GM10847 (cell line): ENCODE measurements around the gene ZIC3.

ENCODE experiments used
- POLR2A ChIP-seq: IDR thresholded peaks from 2 replicates; pipeline ENCODE4 v1.6.1; 2011; ENCODE audit not compliant: insufficient read length; ENCODE audit errors: extremely low read depth

The ZIC3 gene

DNA sequence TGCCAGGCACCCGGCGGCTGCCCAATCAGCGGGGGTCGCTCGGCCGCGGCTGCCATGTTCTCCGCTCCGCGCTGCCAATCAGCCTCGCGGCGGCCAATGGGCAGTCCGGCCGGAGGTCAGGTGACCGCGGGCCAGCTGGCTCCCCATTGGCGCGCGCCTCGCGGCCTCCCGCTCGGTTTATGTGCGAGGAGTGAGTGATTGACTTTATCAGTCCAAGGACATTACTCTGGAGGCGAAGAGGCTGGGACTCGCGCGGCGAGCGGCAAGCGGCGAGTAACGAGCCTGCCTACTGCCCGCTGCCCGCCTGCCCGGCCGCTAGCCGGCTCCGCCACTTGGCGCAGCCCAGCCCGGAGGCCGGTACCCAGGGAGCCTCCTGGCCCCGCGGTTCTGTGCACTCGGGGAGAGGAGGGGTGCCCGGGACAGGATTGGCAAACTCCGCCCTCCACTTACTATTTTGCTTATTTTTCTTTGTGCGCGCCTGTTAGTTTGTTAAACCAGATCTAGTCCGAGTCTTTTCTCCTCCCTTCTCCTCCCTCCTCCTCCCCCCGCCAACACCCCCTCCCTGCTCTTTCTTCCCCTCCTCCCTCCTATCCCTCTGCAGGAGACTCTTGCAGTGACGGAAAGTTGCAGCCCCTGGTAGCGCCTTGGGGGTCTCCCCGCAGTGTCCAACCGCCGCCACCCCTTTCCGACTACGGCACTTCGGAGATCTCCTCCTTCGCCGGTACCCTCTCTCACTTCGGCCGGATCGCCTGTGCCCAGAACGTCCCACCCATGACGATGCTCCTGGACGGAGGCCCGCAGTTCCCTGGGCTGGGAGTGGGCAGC, at the start of gene ZIC3:
ZIC3 (plus strand) TSS at position 207 of the 825 bp plus-strand sequence; CDS start at position 772, 565 bp downstream.
- TF ChIP-seq POLR2A: no peak

DNA sequence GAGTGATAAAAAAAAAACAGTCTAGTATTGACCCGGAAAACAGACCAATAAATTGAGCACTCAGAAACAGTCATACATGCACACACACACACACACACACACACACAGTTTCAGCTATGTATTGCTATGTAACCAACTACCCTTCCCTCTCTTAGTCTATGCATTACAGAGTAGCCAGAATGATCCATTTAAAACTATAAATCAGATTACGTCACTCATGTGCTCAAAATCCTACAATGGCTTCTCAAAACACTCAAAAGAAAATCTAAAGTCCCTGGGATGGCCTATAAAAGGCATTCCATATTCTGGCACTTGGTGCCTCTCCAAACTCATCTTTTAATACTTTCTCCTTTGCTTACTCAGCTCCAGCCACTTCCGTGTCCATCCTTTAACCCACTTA, 46.5 kb upstream of the ZIC3 start:
- TF ChIP-seq POLR2A: no peak

DNA sequence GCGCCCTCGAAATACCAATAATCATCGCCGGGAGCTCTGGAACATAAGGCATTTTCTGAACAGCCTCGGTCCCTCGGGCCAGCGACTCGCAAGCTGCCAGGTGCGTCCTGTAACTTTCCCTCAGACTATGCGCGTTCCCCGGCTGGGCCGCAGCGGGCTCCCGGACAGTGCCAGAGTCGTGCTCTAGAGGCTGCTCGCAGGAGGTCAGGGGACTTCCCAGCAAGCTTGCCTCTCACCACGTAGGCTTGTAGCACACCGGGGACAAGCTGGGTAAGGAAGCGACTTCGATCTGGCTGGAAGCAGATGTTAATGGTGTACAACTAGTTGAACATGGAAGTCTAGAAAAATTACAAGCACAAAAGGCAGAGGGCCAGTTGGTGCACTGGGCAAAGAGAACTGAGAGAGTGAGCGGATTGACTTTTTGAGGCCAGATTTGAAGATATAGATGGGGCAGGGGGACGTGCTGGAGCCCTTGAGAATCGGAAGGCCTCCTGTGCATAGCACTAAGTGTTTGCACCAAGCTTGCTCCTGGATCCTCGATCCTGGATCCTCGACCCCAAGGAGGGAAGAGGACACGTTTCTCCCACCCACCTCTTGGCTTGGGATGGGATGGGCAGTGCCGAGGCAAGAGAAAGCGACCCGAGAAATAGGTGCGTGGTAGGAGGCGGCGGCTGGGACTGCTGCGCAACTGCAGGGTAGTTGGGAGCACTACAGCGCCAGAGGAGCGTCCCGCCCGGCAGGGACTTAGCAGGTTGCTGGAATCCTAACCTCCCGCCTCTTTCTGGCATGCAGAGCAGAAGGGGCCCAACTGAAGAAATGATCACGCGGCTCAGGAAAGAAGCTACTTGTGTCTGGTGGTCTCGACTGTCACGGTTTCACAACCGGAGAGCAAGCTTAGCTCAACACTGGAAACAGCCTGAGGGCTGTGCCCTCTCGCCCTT, 19.9 kb upstream of the ZIC3 start:
- no peak for TF ChIP-seq POLR2A

DNA sequence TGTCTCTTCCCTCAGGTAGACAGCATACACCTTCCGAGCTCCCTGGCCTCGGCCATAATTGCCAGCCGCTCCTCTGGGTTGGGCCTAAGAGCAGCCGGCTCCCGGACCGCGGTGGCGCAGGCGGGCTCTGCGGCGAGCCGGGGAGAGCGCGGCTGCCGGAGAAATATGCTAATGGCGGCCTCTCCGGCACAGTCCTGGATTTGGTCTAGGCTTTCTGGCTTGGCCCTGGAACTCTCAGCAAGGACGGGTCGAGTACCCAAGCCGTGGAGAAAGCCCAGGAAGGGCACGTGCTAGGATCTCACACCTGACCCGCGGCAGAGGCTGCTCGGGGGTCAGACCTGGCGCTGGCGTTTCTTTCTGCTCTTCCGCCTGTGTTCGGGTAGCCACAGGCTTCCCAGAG, 18.6 kb upstream of the ZIC3 start:
- TF ChIP-seq POLR2A: no peak

DNA sequence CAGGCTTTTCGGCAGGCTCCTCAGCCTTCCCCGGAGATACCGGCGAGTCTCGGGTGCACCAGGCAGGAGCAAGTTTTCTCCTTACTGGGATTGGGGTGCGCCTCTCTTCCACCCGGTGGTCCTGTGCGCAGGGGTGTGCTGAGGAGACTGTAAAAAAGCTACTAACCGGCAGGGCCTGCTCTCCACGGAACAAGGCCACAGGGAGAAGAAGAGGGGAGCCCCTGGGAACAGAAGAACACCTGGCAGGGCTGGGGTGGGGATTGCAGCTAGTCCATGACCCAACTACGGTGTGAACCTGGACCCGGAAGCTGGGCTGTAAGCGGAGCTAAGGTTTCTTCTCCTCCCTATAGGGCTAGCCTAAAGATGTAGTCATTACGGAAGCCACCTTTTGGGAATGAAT, 17.7 kb upstream of the ZIC3 start:
- no peak for TF ChIP-seq POLR2A

DNA sequence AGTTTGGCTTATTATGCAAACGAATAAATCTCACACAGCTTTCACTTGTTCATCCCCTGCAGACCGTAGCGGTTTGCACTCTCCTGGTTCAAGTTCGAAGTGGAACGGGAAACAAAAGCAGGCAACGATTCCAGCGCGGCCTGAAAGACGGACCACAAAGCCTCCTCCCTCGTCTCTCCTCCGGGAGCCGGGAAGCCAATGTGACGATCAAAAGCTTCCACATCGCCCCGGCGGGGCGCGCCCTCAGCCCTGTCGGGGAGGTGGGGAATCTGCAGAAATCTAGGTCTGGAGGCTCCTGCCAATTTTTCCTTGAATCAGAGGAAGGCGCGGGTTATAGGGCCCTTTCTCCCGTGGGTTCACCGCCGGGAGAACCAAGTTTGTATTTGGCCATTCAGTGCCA, 16.9 kb upstream of the ZIC3 start:
- no peak for TF ChIP-seq POLR2A

DNA sequence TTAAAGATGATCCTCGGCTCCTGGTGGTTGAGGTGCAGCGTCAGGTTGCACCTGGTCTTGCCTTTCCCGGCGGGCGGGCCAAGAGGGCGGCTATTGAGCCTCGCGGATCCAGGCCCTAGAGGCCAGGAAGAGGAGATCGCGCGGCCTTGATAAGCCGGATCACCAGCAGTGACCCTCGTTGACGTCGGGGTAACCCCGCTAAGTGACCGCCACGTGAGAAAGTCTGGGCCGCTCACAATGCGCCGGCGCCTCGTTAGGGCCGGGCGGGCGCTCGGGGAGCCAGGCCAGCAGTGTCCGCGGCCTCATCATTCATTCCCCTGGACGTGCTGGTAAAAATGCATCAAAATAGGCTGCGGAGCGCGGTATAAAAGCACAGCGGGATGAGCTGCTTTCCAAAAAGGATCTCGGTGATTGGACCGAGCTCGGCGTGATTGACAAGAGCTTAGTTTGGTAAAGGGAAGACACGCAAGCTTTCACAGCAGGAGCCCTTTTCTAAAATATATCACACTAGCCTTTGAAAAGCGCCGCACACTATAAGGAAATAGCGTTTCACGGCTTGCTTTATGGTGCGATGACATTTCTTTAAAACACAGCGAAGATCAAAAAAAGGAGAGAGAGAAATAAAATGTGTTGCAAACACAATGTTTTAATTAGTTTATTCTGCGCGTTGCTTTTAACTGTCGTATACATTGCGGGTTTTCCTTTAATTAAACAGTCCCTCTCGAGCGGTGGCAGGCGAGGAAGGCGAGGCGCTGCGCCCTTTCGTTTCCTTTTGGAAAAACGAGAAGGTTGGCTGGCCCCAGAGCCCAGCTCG, 15.9 kb upstream of the ZIC3 start:
- no peak for TF ChIP-seq POLR2A

DNA sequence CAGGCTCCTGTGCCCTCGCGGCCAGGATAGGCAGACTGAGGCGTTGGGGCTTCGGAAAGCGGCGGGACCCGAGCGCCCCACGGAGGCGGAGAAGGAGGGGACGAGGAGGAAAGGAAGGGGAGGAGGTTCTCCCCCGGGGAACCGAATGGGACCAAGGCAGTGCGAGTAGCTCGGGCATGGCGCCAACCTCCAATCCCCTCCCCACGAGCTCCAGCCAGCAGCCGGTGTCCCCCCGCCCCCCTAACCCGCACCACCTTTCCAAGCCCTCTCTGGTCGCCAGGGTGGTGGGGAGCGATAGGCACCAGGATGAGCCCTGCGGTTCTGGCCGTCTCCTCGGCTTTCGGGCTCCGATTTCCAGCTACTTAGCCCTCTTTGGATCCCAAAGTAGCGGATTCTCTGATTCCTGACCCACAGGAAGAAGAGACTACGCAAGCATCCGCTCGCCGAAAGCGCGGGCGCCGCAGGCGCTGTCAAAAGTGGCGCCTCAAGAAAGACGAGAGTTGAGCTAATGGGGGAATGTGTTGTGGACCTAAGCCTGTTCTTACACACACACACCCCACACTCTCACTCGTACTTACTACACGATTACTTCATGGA, 15.2 kb upstream of the ZIC3 start:
- no peak for TF ChIP-seq POLR2A

DNA sequence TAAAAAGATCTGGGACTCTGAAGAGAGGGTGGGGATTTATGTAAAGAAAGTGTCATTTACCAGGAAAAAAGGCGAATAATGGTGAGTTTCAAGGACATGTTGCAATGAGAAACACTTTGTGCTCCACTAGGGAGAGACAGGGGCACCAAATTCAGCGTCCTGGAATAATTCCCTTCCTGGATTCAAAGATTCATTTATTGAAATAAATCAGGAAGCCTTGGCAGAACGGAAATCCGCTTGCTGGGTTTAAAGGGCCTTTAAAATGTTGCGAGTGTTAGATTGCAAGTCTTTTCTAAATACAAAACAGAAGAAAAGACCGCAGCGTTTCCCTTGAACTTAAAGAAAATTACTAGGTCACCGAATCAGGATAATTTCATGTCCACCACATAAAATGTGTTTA, 3.8 kb upstream of the ZIC3 start:
- no peak for TF ChIP-seq POLR2A

DNA sequence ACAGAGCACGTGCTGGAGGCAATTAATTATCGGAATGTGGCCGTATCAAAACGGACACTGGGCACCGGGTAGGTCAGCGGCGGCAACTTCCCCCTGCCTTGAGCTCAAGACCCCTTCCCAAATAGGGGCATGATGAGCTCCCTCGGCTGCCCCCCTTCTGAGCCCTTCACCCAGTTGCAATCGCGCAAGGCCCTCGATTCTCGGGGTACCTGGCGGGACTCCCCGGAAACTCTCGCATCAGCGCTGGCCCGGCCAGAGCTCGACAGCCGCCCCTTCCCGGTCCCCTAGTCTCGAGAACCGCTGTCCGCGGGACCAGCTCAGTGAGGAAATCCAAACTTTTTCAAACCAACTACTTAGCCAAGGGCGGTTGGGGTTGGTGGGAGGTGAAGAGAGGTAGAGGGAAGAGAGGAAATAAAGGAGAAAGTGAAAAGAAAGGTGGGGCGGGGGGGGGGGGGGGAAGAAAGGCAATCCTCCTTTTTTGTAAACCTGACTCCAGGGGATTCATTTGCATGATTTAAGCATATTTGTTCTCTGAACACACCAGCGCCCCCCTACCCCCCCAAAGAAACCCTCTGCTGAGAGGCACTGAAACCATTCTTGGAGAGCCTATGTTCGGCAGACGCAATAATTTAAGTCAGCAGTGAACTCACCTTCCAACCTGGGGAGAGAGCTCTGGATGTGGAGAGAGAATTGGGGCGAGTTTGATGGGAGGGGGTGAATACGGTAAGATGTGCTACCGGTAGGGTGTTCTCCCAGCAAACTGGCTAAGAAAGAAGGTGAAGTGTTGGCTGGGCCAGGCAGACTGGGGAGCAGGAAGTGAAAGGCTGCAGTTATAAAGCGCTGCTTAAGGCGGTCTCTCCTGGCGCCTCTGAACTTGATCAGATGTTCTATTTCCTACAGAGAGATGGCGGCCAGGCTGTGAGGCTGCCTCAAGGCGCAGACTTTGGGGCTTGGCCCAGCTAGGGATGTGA, 2.0 kb upstream of the ZIC3 start:
- TF ChIP-seq POLR2A: no peak

DNA sequence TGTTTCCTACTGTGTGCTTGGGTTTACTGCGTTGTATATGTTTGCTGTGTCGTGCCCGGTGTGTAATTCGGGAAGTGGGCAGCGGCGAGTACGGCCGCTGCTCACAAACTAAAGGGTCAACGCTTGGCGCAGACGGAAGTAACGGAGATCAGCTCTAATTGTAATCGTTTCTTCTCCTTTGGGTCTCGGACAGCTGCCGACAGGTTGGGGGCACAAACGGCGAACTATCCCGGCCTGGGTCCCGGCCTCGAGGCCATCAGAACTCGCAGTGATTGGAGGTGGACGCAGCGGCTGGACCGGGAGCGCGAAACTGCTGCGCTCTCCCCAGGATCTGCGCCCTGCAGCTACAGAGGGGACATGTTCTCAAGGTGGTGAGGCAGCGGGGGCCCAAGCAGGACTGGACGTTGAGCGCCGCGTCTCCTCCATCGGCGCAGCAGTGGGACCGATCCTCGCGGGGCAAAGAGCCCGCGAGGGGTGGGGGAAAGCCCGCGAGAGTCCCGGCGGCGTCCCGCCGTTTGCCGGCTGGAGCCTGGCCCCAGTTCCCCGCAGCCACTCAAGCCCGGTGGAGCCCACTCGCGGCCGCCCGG, 516 bp upstream of the ZIC3 start:
- TF ChIP-seq POLR2A: no peak

DNA sequence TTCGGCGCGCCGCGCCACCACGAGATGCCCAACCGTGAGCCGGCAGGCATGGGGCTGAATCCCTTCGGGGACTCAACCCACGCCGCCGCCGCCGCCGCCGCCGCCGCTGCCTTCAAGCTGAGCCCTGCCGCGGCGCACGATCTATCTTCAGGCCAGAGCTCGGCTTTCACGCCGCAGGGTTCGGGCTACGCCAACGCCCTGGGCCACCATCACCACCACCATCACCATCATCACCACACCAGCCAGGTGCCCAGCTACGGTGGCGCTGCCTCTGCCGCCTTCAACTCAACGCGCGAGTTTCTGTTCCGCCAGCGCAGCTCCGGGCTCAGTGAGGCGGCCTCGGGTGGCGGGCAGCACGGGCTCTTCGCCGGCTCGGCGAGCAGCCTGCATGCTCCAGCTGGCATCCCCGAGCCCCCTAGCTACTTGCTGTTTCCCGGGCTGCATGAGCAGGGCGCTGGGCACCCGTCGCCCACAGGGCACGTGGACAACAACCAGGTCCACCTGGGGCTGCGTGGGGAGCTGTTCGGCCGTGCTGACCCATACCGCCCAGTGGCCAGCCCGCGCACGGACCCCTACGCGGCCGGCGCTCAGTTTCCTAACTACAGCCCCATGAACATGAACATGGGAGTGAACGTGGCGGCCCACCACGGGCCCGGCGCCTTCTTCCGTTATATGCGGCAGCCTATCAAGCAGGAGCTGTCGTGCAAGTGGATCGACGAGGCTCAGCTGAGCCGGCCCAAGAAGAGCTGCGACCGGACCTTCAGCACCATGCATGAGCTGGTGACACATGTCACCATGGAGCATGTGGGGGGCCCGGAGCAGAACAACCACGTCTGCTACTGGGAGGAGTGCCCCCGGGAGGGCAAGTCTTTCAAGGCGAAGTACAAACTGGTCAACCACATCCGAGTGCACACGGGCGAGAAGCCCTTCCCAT, 1.1 kb downstream of the ZIC3 start:
- no peak for TF ChIP-seq POLR2A
